Measurements from ENCODE around the gene GNAI1. TPM values are rescaled to one million over a fixed set of nuclear protein-coding genes. Genes with fewer than 3 reads are reported as not detected.

Gene GNAI1
- total RNA-seq, 1 experiment from 2014 or later, result not detected

- H3K9ac ChIP-seq (ENCODE audit: low read length), result no peak overlapping the region
- no peak for DNase-seq
- H3K36me3 ChIP-seq (ENCODE audit: insufficient read depth, low read length), result no peaks in the 10 kb centered on the region
- no peak overlapping the region for H2AFZ ChIP-seq (ENCODE audit: low read length)
- H3K27ac ChIP-seq (ENCODE audit: low read length), result no peak overlapping the region
- no peak overlapping the region for H3K4me3 ChIP-seq (ENCODE audit: low read length)
- H3K9me3 ChIP-seq (ENCODE audit: low read length), result peaks cover 14% of the 10 kb centered on the region
- no peaks in the 10 kb centered on the region for H4K20me1 ChIP-seq (ENCODE audit: insufficient read depth, low read depth, low read length)
- no peaks in the 10 kb centered on the region for H3K4me1 ChIP-seq (ENCODE audit: low read length)
- H3K79me2 ChIP-seq (ENCODE audit: low read length), result no peaks in the 10 kb centered on the region
- no peaks in the 10 kb centered on the region for H3K27me3 ChIP-seq (ENCODE audit: low read length)
- H3K4me2 ChIP-seq (ENCODE audit: low read depth, low read length, poor library complexity, severe bottlenecking), result no peak overlapping the region
- 0 out of 2 replicates have a peak, but pooled peaks cover 3% of the 10 kb centered on the region for H3K9me2 ChIP-seq (replicated peaks; ENCODE audit: insufficient read depth, low read length)
These were observed 11.3 kb downstream of the GNAI1 start for GRCh38 chr7:80145780-80146422.

GRCh38 chr7:80146545-80147182, 12.0 kb downstream of the GNAI1 start:
- Histone ChIP-seq H3K9ac (ENCODE audit: low read length) (no peak overlapping the region), H3K27me3 (ENCODE audit: low read length) (no peaks in the 10 kb centered on the region), H3K36me3 (ENCODE audit: insufficient read depth, low read length) (no peaks in the 10 kb centered on the region), H3K9me2 (replicated peaks; ENCODE audit: insufficient read depth, low read length) (0 out of 2 replicates have a peak, but pooled peaks cover 3% of the 10 kb centered on the region), H4K20me1 (ENCODE audit: insufficient read depth, low read depth, low read length) (no peaks in the 10 kb centered on the region), H3K4me2 (ENCODE audit: low read depth, low read length, poor library complexity, severe bottlenecking) (no peak overlapping the region), H3K9me3 (ENCODE audit: low read length) (peaks cover 14% of the 10 kb centered on the region), H3K27ac (ENCODE audit: low read length) (no peak overlapping the region), H3K4me3 (ENCODE audit: low read length) (no peak overlapping the region), H2AFZ (ENCODE audit: low read length) (no peak overlapping the region), H3K79me2 (ENCODE audit: low read length) (no peaks in the 10 kb centered on the region), H3K4me1 (ENCODE audit: low read length) (no peaks in the 10 kb centered on the region)
- no peak for DNase-seq

GRCh38 chr7:80147543-80148391, 13.1 kb downstream of the GNAI1 start:
- Histone ChIP-seq H3K36me3 (ENCODE audit: insufficient read depth, low read length) (no peaks in the 10 kb centered on the region), H3K9me2 (replicated peaks; ENCODE audit: insufficient read depth, low read length) (0 out of 2 replicates have a peak, but pooled peaks cover 3% of the 10 kb centered on the region), H3K79me2 (ENCODE audit: low read length) (no peaks in the 10 kb centered on the region), H4K20me1 (ENCODE audit: insufficient read depth, low read depth, low read length) (no peaks in the 10 kb centered on the region), H3K9ac (ENCODE audit: low read length) (no peak overlapping the region), H3K27me3 (ENCODE audit: low read length) (no peaks in the 10 kb centered on the region), H3K4me3 (ENCODE audit: low read length) (no peak overlapping the region), H3K27ac (ENCODE audit: low read length) (no peak overlapping the region), H2AFZ (ENCODE audit: low read length) (no peak overlapping the region), H3K4me2 (ENCODE audit: low read depth, low read length, poor library complexity, severe bottlenecking) (no peak overlapping the region), H3K4me1 (ENCODE audit: low read length) (no peaks in the 10 kb centered on the region), H3K9me3 (ENCODE audit: low read length) (peaks cover 14% of the 10 kb centered on the region; the same call in 1 of the 2 replicates)
- no peak for DNase-seq

GRCh38 chr7:80150611-80151273, 16.1 kb downstream of the GNAI1 start:
- Histone ChIP-seq H3K9me3 (ENCODE audit: low read length) (peaks cover 14% of the 10 kb centered on the region; the same call in 1 of the 2 replicates), H3K79me2 (ENCODE audit: low read length) (no peaks in the 10 kb centered on the region), H2AFZ (ENCODE audit: low read length) (no peak overlapping the region), H3K4me3 (ENCODE audit: low read length) (no peak overlapping the region), H3K27me3 (ENCODE audit: low read length) (no peaks in the 10 kb centered on the region), H3K27ac (ENCODE audit: low read length) (no peak overlapping the region), H3K9ac (ENCODE audit: low read length) (no peak overlapping the region), H3K9me2 (replicated peaks; ENCODE audit: insufficient read depth, low read length) (0 out of 2 replicates have a peak, but pooled peaks cover 3% of the 10 kb centered on the region), H3K36me3 (ENCODE audit: insufficient read depth, low read length) (no peaks in the 10 kb centered on the region), H3K4me1 (ENCODE audit: low read length) (no peaks in the 10 kb centered on the region), H3K4me2 (ENCODE audit: low read depth, low read length, poor library complexity, severe bottlenecking) (no peak overlapping the region), H4K20me1 (ENCODE audit: insufficient read depth, low read depth, low read length) (no peaks in the 10 kb centered on the region)
- no peak for DNase-seq

- no peaks in the 10 kb centered on the region for H4K20me1 ChIP-seq (ENCODE audit: insufficient read depth, low read depth, low read length)
- no peaks in the 10 kb centered on the region for H3K79me2 ChIP-seq (ENCODE audit: low read length)
- no peak overlapping the region for H3K27ac ChIP-seq (ENCODE audit: low read length)
- no peak overlapping the region for H2AFZ ChIP-seq (ENCODE audit: low read length)
- no peak overlapping the region for H3K4me2 ChIP-seq (ENCODE audit: low read depth, low read length, poor library complexity, severe bottlenecking)
- no peaks in the 10 kb centered on the region for H3K27me3 ChIP-seq (ENCODE audit: low read length)
- H3K36me3 ChIP-seq (ENCODE audit: insufficient read depth, low read length), result no peaks in the 10 kb centered on the region
- H3K9ac ChIP-seq (ENCODE audit: low read length), result no peak overlapping the region
- no peak overlapping the region for H3K4me3 ChIP-seq (ENCODE audit: low read length)
- no peak for DNase-seq
- peaks cover 14% of the 10 kb centered on the region; the same call in 1 of the 2 replicates for H3K9me3 ChIP-seq (ENCODE audit: low read length)
- H3K9me2 ChIP-seq (replicated peaks; ENCODE audit: insufficient read depth, low read length), result 0 out of 2 replicates have a peak, but pooled peaks cover 3% of the 10 kb centered on the region
- no peaks in the 10 kb centered on the region for H3K4me1 ChIP-seq (ENCODE audit: low read length)
These were observed 16.6 kb downstream of the GNAI1 start for GRCh38 chr7:80151274-80151665.

GRCh38 chr7:80153446-80153845, 18.8 kb downstream of the GNAI1 start:
- H4K20me1 ChIP-seq (ENCODE audit: insufficient read depth, low read depth, low read length), result no peaks in the 10 kb centered on the region
- H3K36me3 ChIP-seq (ENCODE audit: insufficient read depth, low read length), result no peaks in the 10 kb centered on the region
- H2AFZ ChIP-seq (ENCODE audit: low read length), result no peak overlapping the region
- no peaks in the 10 kb centered on the region for H3K4me1 ChIP-seq (ENCODE audit: low read length)
- H3K9me2 ChIP-seq (replicated peaks; ENCODE audit: insufficient read depth, low read length), result no peaks in the 10 kb centered on the region
- no peak overlapping the region for H3K4me2 ChIP-seq (ENCODE audit: low read depth, low read length, poor library complexity, severe bottlenecking)
- H3K27me3 ChIP-seq (ENCODE audit: low read length), result no peaks in the 10 kb centered on the region
- no peak overlapping the region for H3K9ac ChIP-seq (ENCODE audit: low read length)
- H3K9me3 ChIP-seq (ENCODE audit: low read length), result peaks cover 4% of the 10 kb centered on the region; the same call in 1 of the 2 replicates
- no peak for DNase-seq
- no peak overlapping the region for H3K27ac ChIP-seq (ENCODE audit: low read length)
- no peak overlapping the region for H3K4me3 ChIP-seq (ENCODE audit: low read length)
- no peaks in the 10 kb centered on the region for H3K79me2 ChIP-seq (ENCODE audit: low read length)

GRCh38 chr7:80154656-80155333, 20.2 kb downstream of the GNAI1 start:
- H3K27ac ChIP-seq (ENCODE audit: low read length), result no peak overlapping the region
- no peak overlapping the region for H3K4me2 ChIP-seq (ENCODE audit: low read depth, low read length, poor library complexity, severe bottlenecking)

More at GRCh38 chr7:80154656-80155333, 20.2 kb downstream of the GNAI1 start:
- no peak overlapping the region for H3K9ac ChIP-seq (ENCODE audit: low read length)
- no peaks in the 10 kb centered on the region for H3K36me3 ChIP-seq (ENCODE audit: insufficient read depth, low read length)
- H3K27me3 ChIP-seq (ENCODE audit: low read length), result no peaks in the 10 kb centered on the region
- H3K9me2 ChIP-seq (replicated peaks; ENCODE audit: insufficient read depth, low read length), result no peaks in the 10 kb centered on the region
- no peak overlapping the region for H2AFZ ChIP-seq (ENCODE audit: low read length)
- H3K4me1 ChIP-seq (ENCODE audit: low read length), result no peaks in the 10 kb centered on the region
- no peak overlapping the region for H3K4me3 ChIP-seq (ENCODE audit: low read length)
- no peak for DNase-seq
- peaks cover 4% of the 10 kb centered on the region; the same call in 1 of the 2 replicates for H3K9me3 ChIP-seq (ENCODE audit: low read length)
- no peaks in the 10 kb centered on the region for H4K20me1 ChIP-seq (ENCODE audit: insufficient read depth, low read depth, low read length)
- H3K79me2 ChIP-seq (ENCODE audit: low read length), result no peaks in the 10 kb centered on the region

All from Karpas-422 (cell line).